ENCODE data around the gene RAB9B.

Gene RAB9B

GRCh38 chrX:103811858-103812257, 20.2 kb downstream of the RAB9B start:
- no peak for DNase-seq (ENCODE audit: low read depth in 2 of 2)

GRCh38 chrX:103806862-103807474, 25.1 kb downstream of the RAB9B start:
- DNase-seq (ENCODE audit: low read depth in 2 of 2), result no peak

- no peak for DNase-seq (ENCODE audit: low read depth in 2 of 2)
Measured at GRCh38 chrX:103805860-103806259, 26.2 kb downstream of the RAB9B start.

DNA sequence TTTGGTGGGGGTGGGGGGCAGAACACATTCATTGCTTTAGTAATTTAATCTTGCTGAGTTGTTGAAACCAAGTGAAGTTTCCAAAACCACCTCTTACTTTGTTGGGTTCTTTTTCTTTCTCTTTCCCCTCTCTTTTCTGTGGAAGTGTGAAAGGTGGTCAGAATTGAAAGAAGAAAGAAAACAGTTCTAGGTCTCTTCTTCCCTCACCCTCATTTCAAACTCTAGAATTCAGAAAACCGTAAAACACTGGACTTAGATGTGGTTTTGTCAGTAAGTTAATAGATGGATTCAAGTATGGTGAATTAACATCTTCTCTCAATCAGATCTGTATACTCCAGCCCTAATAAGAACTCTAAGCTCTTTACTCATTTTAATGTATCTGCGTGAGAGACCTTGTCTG, 31.7 kb downstream of the RAB9B start:
- no peak for DNase-seq (ENCODE audit: low read depth in 2 of 2)

- no peak for DNase-seq (ENCODE audit: low read depth in 2 of 2)
Measured at GRCh38 chrX:103797691-103798090, 34.4 kb downstream of the RAB9B start.

- no peak for DNase-seq (ENCODE audit: low read depth in 2 of 2)
Measured at GRCh38 chrX:103794119-103794518, 37.9 kb downstream of the RAB9B start.

DNA sequence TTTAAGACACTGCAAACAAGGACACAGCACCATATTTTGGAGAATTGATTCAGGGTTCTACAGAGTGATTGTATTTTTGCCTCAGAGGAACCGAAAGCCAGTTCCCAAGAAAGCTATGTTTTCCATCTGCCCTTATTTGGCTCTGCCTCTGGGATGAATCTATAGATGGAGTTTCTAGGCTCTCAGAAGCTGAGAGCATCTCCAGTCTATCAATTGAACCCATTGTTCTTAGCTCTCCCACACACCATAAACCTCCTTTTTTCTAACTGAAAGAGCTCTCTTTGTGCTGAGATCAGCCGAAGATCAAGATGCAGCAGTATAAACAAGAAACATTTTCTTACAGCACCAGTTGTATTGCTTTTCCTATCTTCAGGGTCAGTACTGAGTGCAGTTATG, 38.5 kb downstream of the RAB9B start:
- DNase-seq (ENCODE audit: low read depth in 2 of 2), result no peak

DNA sequence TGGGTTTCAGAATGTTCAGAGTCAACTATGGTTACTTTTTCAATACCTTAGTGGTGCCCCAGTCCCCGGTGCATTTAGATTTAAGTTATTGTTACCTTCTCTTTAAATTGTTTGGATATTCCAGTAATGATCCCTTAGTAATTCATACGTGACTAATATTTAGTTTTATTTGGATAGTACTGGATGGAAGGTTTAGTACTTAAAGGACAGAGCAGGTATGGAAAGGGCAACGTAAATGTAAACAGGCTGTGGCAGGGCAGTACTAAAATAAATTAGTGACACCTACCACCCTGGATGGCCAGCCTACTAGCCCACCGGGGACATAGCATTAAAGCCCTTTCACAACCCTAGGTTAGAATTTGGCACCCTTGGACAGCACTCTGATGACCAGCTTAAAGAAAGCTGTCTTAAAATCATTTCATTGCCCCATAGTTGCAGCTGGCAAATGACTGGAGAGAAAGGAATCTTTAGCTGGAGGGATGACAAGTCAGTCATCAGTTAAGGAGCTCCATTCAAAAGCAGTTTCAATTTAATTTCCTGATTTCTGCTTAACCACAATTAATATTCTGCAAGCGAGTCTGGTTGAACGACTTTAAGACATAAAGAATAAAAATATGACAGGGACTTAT, 39.0 kb downstream of the RAB9B start:
- DNase-seq (ENCODE audit: low read depth in 2 of 2), result peak; percentile 31 to 34

GRCh38 chrX:103791826-103792485, 40.1 kb downstream of the RAB9B start:
- no peak for DNase-seq (ENCODE audit: low read depth in 2 of 2)

DNA sequence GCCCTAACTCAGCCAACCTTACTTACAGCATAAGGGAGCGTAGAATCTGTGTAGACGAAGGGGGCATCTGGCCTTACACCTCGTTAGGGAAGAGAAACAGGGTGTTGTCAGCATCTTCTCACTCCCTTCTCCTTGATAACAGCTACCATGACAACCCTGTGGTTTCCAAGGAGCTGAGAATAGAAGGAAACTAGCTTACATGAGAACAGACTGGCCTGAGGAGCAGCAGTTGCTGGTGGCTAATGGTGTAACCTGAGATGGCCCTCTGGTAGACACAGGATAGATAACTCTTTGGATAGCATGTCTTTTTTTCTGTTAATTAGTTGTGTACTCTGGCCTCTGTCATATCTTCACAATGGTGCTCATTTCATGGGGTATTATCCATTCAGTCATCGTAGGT, 40.8 kb downstream of the RAB9B start:
- no peak for DNase-seq (ENCODE audit: low read depth in 2 of 2)

GRCh38 chrX:103789004-103789403, 43.1 kb downstream of the RAB9B start:
- no peak for DNase-seq (ENCODE audit: low read depth in 2 of 2)

- DNase-seq (ENCODE audit: low read depth in 2 of 2), result no peak
Measured at GRCh38 chrX:103783971-103784370, 48.1 kb downstream of the RAB9B start.

GRCh38 chrX:103783196-103783595, 48.9 kb downstream of the RAB9B start:
- no peak for DNase-seq (ENCODE audit: low read depth in 2 of 2)

DNA sequence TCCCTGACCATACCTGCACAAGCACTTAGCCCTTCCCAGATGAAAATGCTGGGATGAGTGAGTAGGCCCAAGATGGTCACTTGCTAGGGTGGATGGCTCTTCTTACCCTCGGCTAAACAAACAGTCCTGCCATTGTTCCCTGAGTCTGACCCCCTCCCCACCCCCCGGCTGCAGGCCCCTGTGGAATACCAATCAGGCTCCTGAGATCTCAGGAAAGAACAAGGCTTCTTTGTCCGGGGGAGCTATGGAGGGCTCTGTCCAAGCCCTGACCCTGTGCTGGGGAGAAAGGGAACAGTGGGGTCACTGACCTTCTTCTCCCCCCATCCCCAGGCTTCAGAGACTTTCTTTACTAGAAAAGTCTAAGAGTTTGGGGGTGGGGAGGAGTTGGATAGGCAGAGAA, 49.4 kb downstream of the RAB9B start:
- no peak for DNase-seq (ENCODE audit: low read depth in 2 of 2)

DNA sequence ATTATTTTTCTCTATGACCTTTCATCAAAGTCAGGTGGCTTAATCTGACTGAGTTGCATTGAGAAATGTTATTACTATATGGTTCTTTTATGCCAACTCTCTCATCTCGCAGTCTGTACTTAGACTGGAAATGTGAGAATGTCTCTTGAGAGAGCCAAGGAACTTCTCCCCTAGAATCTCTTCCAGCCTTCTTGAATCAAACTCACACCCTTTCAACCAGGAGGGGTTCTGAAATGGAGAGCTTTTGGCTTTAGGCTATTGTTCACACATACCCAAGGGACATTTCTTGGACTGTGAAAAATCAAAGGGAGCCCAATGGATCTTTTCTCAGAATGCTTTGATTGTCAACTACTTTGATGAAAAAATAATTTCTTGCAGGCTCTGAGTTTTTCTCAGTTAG, 50.4 kb downstream of the RAB9B start:
- DNase-seq (ENCODE audit: low read depth in 2 of 2), result no peak

DNA sequence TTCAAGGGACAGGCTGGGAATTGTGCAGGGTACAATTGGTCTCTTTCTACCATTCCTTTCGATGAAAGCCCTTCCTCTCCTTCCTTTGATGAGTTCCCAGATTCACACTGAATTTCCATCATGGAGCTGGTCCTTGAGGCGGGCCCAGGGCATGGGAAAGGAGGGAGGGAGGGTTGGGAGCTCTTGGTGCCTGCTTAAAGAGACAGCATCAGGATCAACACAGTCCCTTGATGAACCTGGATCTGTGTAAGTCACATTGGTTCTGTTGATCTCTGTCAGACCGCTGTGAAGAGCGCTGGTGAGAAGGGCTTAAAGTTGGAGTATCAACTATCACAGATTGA, 51.0 kb downstream of the RAB9B start:
- DNase-seq (ENCODE audit: low read depth in 2 of 2), result no peak

GRCh38 chrX:103780336-103781061, 51.6 kb downstream of the RAB9B start:
- DNase-seq (ENCODE audit: low read depth in 2 of 2), result no peak

GRCh38 chrX:103779141-103779789, 52.8 kb downstream of the RAB9B start:
- DNase-seq (ENCODE audit: low read depth in 2 of 2), result no peak

DNA sequence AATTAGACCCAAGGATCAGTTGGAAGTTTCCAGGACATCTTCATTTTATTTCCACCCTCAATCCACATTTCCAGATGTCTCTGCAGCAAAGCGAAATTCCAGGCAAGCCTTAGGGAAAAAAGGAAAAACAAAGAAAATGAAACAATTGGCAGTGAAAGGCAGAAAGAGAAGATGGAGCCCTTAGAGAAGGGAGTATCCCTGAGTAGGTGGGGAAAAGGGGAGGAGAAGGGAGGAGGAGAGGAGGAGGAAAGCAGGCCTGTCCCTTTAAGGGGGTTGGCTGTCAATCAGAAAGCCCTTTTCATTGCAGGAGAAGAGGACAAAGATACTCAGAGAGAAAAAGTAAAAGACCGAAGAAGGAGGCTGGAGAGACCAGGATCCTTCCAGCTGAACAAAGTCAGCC, 55.5 kb downstream of the RAB9B start, which contains the start of gene PLP1:
Gene PLP1, plus strand, starts transcription at position 295 of the 400 bp plus-strand sequence. CDS start 156 bp downstream, outside the sequence.
- no peak for DNase-seq (ENCODE audit: low read depth in 2 of 2)

DNA sequence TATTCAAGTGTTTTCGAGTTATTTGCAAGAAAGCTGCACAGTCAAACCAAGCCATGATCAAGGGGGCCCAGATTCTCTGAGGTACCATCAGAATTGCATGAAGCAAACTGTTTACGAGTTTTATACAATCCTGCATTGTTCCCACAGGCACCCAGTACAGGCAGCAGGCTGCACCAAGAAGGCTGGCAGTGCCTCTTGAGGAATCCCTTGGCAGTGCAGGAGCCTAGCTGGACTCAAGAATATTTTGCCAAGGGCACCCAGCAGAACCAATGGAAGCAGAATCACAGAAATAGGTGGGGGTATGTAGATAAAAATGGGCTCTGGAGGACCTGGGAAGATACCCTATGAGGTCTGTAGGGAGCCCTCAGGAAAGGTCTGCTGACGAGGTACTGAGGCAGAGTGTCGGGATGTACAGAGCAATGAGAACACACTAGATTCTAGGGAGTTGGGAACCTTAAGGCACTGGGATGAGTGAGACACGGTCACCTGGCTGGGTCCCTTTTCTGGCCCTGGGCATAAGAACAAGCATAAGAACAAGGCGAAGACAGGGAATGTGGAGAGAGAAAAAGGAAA, 57.9 kb downstream of the RAB9B start:
- DNase-seq (ENCODE audit: low read depth in 2 of 2), result no peak

DNA sequence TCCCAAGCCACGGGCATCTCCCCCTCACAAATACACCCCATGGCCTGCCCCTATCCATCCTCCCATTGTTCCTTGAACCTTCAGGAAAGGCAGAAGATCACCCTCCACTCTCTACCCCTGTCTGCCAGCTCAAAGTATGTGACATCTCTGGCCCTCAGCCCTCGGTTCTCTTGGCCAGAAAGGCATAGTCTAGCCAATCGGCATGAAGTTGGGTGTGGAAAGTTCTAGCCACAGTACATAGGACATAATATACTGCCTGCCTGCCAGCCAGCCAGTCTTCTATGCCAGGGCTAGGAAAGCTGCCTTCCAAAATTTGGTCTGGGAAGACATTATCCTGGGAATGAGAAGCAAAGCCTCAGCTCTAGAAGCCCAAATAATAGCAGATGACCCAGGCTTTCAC, 58.6 kb downstream of the RAB9B start:
- no peak for DNase-seq (ENCODE audit: low read depth in 2 of 2)
